Stimulated activated CD8-positive, alpha-beta memory T cell treated with anti-CD3 and anti-CD28 coated beads, Interleukin-7, amount 100 ng/mL, for 1 hour (primary cell): ENCODE measurements around the gene LYPD6B.

Source experiments
- DNase-seq, 2 donors: peaks; one replicate each; pipeline ENCODE4 v3.0.0-alpha.2; 2020; ENCODE audit warnings: low read depth in 2 of 2

LYPD6B gene, protein sequence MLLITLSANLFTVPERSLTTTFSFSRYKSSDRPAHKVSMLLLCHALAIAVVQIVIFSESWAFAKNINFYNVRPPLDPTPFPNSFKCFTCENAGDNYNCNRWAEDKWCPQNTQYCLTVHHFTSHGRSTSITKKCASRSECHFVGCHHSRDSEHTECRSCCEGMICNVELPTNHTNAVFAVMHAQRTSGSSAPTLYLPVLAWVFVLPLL

DNA sequence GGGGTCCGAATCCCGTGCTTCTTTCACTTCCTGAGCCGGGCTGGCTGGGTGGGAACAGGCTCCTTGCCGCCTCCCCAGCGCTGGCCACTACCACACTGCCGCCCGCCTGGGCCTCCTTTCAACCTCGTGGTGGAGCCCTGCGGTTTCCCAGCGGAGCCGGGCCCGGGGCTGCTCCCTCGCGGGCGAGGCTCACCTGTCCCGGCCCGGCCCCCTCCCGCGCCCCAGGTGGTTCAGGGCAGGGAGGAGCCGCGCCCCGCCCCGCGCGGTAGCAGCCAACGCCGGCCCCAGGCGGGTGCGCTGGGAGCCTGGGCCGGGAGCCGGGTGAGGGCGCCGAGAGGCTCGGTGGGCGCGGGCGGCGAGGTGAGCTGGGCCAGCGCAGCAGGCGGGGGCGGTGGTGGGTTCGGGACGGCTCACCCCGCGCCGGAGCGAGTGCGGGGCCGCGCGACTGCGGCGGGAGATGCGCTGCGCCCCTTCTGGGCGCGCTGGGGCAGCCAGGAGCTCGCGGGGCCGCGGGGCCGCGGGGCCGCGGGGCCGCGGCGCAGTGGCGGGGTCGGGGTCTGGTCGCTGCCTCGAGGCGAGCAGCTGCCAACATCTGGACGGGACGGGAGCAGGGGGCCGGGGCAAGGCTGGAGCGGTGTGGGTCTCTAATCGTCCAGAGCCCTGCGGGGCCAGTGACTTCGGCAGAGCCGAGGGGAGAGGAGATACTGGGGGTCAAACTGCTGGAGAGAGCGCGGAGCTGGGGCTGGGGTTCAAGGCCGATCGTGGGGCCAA, at the start of gene LYPD6B:
LYPD6B (plus strand) TSS at position 258 of the 771 bp plus-strand sequence. CDS start 92,250 bp downstream, outside the sequence.
- DNase-seq: no peak

DNA sequence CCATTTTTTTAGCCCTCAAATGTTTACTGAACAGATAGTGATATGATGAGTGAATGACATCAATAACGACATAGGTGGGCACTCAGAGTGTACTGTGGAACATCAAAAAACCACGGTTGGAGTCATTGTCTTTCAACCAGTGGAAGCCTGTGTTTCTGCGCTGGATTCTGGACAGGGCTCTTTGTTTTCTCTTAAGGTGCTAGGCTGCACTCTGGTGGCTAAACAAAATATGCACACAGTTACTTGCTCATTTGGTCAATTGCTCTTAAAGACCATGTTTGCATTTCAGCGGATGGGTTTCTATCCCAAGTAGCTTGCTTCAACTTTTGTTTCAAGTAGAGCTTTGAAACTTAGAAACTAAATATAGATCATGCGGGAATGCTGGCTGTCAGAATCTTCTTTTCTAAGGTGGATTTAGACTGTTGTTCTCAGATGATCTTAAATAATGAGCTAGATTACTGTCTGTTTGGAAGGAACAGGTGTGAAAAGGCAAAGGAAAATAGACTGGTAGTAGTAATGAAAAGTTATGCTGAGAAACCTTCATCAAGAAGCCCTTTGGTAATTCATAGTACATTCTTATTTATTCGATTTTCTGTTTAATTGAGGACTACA, 48.5 kb upstream of the LYPD6B start:
- peak in 1 of 2 donors; percentile 10 for DNase-seq

DNA sequence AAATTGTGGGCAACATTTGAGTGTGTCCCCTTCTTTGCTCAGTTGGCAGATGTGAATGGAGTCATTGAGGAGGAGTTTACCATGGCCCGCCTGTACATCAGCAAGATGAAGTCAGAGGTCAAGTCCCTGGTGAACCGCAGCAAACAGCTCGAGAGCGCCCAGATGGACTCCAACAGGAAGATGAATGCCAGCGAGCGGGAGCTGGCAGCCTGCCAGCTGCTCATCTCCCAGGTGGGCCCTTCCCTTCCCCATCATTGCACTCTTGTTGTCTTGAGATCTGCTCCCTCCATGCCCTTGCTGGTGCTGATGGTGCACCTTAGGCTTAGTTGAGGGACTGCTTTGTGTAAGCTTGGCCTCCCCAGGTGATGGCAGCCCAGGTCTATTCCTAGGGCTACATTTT, 47.5 kb upstream of the LYPD6B start:
- no peak for DNase-seq

DNA sequence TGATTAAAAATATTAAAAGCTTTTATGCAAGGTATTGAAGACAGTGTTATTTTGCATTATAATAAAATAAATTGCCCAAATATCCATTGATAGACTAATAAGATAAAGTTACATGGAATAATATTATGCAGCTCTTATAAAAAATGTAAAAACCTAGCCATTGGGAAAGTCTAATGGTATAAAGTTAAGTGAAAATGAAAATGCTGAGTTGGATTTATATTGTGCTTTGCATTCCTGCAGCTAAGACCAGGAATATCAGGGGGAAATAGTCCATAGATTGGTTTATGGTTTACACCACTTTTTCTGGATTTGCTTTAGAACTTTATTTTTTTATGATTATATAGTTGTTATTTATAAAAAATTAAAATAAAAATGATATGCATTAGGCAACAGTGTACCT, 46.1 kb upstream of the LYPD6B start:
- no peak for DNase-seq

DNA sequence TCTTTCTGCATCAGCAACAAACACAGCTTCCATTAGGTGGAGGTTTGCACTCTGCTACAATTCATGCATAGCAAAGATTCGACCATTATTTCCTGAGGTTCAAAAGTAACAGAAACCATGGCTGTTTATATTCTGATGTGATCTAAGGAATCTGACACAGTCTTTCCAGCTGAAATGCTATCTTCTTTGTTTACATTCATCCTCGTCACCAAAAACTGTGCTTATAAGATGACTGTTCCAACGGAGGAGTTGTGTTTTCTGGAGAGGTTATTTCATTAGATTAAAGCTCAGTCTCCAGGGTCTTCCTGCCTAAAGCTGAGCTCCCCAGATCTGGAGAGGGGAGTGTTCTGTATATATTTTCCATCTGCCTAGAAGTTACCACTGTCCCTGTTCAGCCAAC, 45.1 kb upstream of the LYPD6B start:
- DNase-seq: no peak

DNA sequence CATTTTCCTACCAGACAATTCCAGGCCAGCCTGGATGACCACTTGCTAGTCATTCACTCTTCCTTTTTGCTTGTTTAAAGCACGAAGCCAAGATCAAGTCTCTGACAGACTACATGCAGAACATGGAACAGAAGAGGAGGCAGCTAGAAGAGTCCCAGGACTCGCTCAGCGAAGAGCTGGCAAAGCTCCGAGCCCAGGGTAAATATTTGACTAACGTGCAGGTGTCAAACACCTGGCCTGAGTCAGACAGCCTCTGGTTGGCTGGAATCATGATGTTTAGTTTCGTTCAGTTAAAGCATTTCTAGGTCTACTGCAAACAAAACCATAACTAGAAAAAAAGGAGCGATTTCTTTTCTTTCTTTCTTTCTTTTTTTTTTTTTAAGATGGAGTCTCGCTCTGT, 44.2 kb upstream of the LYPD6B start:
- DNase-seq: no peak

DNA sequence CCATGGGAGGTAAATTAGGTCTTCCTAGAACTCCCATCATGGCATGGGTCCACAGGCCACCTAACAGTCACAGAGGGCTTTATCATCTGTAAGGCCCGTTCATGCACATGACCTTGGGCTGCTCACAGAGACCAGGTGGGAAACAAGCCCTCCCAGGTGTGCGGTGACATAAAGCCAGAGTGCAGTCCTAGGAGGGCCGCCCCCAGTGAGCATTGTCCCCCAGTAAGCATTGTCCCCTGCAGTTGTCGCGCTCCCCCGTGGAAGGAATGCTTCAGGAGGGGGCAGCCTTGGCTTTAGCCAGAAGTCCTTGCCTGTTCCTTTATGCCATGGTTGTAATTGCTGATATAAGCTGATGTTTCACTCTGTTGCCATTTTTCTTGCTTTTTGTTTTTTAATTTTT, 41.7 kb upstream of the LYPD6B start:
- DNase-seq: no peak

DNA sequence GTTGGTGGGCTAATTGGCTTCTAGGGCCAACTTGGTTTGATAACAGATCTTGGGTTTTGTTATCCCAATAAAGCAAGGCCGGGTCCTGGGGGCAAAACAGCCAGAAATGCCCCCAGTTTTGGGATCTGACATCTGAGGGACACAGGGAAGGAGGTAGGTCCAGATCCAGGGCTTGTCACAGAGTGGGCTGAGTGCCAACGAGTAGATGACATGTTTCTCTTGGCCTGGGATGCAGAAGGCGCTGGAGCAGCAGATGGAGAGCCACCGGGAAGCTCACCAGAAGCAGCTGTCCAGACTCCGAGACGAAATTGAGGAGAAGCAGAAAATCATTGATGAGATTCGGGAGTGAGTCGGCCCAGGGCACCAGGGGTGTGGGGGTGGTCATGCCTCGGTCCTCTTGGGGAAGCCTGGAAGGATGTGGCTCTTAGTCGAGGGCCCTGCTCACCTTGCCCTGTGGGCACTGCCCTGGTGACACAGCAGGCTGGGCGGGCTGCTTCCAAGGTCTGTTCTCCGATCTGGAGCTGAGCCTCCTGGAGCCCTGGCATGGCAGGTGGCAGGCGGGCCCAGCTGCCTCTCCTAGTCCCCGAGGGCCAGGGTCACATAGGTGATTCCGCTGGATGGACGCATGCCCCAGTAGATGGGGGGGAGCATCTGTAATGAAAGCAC, 40.2 kb upstream of the LYPD6B start:
- DNase-seq: no peak

DNA sequence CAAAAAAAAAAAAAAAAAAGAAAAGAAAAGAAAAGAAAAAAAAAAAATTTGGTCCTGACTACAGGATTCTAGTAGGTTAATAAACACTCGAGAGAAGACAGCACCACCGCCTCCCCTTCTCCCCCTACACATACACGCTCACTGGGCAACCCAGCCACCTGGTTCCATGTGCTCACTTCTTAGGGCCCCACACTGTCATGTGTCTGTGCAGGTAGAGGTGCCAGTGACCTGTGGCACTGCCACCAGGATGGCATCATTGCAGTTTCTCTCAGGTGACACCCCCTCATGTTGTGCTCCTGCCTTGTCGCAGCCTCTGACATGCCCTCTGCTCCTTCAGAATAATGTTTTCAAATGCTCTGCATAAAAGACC, 39.7 kb upstream of the LYPD6B start:
- DNase-seq: no peak

DNA sequence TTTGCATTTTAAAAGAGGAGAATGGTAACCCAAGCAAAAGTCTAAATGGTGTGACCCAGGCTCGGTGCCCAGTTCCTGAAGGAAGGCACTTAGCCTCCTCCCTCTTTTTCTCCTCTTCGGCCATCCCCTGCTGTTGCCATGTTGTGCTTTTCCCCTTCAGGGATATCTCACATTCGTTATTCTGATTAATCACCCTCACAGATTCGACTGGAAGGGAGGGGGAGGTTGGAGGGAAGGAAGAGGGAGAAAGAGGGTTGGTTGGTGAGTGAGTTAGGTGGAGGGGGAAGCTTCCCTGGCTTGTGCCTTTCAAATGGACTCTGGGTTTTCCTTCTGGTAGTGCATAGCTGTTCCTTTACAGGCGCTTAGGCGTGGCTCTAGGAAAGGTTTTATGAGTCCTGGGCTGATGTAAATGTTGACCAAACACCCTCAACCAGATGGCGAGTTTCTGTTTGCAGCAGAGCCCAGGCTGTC, 39.0 kb upstream of the LYPD6B start:
- no peak for DNase-seq

DNA sequence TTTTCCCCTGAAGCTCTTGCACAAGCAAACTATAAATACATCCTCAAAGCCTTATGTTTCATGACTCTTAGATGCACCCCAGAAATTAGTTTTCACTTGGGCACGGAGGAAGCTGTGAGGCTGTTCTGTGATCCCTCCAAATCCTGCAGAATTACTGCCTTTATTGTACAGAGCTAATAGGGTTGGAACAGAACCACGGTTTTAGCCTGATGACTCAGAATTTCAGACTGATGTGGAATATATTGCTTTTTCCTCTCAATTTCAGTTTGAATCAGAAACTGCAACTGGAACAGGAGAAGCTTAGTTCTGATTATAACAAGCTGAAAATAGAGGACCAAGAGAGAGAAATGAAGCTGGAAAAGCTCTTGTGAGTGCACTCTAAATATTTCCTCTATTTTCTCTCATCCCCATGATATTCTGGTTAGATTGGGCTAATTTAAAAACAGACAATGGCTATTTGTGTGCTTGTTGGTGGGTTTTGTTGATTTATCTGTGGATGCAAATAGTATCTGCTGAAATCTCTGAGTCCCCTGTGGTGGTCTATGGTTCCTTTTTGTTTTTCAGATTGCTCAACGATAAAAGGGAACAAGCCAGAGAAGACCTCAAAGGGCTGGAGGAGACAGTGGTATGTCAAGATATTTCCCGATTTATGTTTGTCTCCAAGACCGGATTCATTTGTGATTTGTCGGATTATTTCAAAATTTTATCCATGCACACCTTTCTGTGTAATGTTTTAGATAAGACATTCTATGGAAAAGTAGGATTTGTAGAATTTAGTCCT, 38.2 kb upstream of the LYPD6B start:
- no peak for DNase-seq

DNA sequence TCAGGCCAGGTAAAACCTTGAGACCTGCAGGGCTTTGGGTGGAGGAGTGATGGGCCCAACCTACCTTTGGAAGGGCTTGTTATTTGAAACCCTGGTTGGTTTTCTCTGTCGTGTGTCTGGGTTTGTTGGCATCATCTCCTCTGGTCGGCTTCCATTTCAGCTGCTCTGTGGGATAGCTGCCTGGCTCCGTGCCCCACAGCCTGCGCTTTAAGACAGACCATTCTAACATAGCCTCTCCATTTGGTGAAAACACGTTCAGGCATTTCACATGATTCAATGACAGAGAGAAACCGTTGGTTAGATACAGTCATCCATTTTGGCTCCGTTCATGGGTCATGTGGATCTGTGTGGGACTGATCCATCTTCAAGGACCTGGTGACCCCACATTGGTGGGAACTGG, 37.0 kb upstream of the LYPD6B start:
- DNase-seq: no peak

DNA sequence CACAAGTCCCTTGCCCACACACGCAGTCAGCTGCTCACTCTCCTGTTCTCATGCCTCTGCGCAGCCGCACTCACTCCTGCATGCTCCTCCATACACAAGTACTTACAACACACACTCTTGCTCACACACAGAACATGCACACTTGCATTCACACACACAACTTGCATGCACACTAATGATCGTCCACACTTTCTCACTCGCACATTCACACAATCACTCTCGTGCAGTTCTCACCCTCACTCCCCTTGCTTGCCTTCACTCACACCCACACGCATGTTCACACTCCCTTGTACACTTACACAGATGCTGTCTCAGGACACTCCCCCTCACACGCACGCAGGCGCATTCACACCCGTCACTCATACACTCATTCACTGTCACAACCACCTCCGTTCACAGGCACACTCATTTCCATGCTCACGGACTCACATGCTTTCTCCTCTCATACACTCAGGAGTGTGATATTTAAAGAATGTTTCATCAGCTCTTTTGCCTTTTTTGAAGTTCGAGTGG, 36.1 kb upstream of the LYPD6B start:
- no peak for DNase-seq

DNA sequence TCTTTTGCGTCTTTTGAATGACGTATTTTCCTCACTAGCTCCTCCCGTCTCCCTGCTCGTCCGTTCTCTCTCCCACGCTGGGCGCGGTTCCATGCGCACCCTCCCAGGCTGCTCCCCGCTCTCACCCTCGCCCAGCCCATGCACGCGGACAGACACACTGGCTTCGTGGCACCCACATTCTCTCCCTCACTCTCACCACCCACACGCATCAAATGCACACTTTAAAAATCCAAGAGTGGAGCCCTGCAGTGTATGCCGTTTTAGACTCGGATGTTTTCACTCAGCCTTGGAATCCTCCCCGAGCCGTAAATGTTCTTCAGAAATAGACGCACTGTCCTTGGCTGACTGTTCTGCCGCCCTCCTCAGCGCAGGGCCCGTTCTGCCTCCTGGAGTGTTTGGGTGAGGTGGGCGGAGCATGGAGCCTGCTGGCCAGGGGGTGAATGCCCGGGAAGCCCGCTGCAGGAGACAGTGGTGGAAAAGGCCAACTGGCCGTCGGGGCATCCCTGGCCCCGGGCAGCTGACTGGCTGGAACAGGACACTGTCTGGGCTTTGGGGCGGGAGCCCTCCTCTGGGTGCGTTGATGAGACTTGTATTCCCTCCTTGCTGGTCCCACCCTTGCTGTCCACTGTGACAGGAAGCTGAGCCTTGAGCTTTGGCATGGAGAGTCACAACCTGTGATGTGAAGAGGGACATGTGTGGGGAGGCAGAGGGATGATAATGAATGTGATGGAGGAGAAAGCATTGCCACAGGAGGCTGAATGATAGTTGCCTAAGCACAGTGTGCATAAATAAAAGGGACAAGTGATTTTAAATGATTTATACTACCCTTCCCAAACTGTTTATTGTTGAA, 35.4 kb upstream of the LYPD6B start:
- no peak for DNase-seq

DNA sequence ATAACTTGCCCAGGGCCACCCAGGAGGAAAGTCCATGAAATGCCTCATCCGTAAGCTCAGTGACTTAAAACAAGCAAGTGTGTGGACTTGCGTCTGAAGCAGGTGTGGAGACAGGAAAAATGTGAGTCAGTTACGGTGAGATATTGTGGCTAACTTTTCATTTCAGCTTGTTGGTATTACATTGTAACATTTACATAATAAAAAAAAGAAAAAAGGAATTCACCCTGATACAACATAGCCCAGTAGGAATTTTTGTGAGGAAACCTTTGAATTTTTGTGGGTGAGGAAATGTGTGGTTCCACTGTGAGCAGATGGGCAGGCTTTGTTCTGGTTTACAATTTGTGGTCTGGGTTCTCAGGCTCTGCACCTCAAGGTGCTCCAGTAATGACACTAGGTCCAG, 33.7 kb upstream of the LYPD6B start:
- no peak for DNase-seq

DNA sequence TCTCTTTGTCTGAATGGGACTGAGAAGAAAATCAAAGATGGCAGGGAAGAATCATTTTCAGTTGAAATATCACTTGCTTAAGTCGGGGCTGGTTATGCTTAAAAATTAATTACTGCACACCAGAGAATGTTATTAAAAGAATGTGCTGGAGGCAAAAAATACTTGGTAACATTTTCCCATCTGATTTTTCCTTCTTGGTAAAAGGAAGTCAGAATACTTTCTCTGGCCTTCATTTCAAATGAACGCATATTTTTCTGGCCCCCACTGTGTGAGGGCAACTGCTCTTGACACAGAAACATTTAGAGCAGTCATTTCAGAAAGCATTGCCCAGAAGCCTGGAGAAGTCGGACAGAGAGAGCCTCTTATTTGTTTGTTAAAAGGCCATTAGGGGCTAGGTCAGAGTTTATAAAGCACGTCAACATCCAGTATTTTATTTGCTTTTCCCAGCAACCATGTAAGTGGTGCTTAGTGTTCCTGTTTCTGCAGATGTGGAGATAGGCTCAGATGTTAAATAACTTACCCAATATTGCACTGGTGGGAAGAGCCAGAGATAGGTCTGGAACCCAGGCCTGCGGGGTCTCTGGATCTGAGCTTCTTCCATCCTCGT, 32.9 kb upstream of the LYPD6B start:
- DNase-seq: no peak

DNA sequence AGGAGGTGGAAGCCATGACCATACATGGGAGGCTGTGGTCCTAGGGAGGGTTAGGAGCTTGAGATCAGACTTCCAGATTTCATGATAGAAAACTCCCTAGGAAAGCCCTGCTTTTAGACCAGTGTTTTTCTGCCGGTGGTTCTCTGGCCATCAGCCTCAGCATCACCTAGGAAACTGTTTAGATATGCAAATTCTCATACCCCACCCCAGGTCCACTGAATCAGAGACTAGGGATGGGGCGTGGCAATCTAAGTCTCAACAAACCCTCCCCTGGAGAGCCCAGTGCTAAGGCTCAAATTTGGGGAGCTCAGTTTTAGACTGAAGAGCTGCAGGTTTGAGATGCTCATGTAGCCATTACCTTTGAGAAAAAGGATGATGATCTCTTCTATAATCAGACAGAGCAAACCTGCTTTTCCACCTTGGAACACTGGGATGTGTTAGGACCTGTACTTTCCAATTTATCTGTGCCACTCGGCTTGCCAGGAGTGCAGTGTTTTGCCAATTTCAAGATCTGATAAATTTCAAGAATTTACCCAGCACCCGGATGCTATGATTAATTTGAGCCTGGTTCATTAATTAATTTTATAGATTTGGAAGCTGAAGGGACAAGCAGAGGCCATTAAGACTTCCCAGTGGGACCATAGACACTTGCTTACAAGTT, 31.5 kb upstream of the LYPD6B start:
- no peak for DNase-seq

DNA sequence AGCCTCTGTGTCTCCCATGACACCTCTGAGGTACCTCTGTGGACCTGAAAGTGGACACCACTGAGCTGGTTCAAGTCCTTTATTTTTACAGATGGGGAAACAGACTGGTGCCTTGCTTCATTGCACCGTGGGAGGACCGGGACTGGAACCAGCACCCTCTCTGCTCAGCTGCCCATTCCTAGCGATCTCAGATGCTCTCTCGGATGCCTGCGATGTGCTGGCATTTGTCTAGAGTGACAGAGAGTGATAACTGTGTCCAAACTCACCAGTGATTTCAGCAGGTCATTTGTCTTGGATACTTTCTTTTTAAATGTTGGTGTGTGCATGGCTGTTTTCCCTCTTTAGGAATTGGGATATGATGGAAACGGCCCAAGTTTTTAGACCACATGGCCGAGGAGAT, 30.1 kb upstream of the LYPD6B start:
- no peak for DNase-seq

DNA sequence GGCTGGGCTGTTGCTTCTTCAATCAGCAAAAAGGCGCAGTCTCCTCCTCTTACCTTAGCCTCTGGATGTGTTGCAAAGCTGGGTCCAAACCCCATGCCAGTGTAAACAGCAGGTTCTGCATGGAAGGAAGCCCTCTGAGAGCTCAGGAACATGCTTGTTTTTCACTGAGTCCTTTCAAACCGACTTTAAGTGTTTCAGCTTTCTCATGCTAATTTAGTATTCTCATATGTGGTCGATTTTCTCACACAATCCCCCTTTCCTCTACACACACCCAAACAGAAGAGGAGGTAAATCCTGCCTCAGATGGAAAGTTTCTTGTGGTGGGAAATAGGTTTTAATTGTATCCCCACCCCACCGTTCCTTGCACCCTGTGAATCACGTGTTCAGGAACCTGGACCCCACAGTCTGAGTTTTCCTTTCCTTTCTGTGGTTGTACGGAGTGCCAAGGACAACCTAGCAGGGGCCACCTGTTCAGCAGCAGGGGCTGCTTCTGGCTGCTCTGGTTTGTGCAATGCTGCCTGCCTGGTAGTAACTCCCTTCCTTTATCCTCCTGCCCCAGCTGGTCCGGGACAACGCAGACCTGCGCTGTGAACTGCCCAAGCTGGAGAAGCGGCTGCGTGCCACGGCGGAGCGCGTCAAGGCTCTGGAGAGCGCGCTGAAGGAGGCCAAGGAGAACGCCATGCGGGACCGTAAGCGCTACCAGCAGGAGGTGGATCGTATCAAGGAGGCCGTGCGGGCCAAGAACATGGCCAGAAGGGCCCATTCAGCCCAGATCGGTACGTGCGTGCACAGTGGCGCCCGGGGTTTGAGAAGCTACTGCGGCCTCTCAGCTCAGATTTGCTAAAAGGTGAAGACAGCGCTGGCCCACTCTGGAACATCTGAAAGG, 28.7 kb upstream of the LYPD6B start:
- no peak for DNase-seq
